ENCODE measurements around the gene CEP68.
"Not testable (repeated sequence)": the region's sequence is repeated elsewhere in the genome, so short reads cannot be mapped to it uniquely, and the experiment has no call there.

CEP68 gene

DNA sequence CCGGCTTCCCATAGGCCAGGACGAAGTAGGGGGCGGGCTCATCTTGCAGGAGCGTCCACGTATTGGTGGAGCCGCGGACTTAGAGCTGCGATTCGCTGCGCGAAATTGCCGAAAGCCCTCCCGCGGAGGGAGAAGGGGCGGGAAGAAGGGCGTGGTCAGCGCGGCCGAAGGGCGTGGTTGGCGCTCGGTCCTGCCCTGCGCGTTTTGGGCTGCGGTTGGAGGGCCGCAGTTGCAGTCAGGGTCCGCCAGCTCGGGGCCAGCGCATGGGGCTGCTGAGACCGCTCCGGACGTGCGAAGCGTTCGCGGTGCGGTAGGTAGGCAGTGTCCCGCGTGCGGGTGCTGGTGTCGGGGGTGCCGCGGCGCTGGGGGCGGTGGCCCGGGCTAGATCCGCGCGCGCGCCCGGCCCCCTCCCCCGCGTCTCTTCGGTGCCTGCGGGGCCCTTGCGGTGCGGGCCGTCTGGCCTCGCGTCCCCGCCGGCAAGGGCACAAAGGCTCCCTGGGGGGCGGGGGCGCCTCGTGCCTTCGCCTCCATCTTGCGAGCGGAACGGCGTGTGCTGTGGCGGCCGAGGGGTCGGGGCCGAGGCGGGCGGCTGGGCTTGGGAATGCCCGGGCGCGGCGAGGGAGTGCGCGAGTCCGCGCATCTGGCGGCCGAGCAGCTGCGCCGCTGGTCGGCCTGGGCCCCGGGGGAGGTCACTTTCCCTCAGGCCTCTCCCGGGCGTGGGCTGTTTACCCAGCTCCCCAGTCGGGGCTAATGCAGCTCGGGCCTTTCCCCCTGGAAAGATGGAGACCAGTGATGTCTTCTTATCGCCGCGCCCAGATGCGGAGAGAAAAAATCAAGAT lies at the start of gene CEP68:
Gene CEP68 (plus strand): TSS at position 202 of the 839 bp plus-strand sequence. CDS start 13,029 bp downstream, outside the sequence.
- peak; percentile 98 for DNase-seq

DNA sequence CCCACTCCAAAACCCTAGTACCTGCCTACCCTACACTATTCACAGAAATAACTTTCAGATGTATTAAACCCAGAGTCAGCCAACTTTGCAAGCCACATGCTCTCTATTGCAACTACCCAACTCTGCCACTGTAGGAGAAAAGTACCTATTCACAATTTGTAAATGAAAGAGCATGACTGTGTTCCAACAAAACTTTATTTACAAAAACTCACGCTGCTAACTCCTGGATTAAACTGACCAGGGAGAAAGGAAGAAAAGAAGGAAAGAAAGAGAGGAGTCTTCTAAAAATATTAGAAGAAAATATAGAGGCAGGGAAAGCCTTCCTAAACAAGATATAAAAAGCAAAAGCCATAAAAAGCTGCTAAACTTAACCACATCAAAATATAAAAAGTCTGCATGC lies 42.4 kb upstream of the CEP68 start:
- no peak for DNase-seq

- DNase-seq = no peak
These were observed 40.5 kb upstream of the CEP68 start for GRCh38 chr2:65015731-65016130.

- no peak for DNase-seq
These were observed 39.4 kb upstream of the CEP68 start for GRCh38 chr2:65016789-65017188.

- no peak for DNase-seq
These were observed 38.9 kb upstream of the CEP68 start for GRCh38 chr2:65017335-65017734.

GRCh38 chr2:65018141-65018582 lies 38.1 kb upstream of the CEP68 start:
- no peak for DNase-seq

- no peak for DNase-seq
These were observed 37.2 kb upstream of the CEP68 start for GRCh38 chr2:65019010-65019409.

GRCh38 chr2:65019675-65020195 lies 36.5 kb upstream of the CEP68 start:
- DNase-seq = no peak

DNA sequence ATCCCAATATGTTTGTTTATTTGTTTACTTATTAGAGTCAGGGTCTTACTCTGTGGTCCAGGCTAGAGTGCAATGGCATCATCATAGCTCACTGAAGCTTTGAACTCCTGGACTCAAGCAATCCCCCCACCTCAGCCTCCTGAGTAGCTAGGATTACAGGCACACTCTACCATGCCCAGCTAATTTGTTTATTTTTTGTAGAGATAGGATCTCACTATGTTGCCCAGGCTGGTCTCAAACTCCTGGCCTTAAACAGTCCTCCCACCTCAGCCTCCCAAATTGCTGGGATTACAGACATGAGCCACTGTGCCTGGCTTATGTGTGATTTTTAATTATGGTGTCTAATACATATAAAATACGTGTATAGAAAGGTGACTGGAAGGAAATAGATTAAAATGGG lies 36.0 kb upstream of the CEP68 start:
- DNase-seq = not testable (repeated sequence)

DNA sequence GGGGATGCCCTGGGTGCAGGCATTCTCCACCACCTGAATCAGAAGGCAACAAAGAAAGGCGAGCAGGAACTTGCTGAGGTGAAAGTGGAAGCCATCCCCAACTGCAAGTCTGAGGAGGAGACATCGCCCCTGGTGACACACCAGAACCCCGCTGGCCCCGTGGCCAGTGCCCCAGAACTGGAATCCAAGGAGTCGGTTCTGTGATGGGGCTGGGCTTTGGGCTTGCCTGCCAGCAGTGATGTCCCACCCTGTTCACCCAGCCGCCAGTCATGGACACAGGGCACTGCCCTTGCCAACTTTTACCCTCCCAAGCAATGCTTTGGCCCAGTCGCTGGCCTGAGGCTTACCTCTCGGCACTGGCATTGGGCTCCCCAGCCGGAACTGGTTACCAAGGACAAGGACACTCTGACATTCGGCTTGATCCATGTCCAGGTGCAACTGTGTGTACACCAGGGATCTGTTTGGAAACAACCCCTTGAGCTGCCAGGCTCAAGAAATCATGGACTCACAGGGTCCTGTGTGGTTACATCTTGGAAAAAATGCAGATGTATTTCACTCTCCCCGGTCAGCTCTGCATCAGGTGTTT lies 35.2 kb upstream of the CEP68 start:
- no peak for DNase-seq

DNA sequence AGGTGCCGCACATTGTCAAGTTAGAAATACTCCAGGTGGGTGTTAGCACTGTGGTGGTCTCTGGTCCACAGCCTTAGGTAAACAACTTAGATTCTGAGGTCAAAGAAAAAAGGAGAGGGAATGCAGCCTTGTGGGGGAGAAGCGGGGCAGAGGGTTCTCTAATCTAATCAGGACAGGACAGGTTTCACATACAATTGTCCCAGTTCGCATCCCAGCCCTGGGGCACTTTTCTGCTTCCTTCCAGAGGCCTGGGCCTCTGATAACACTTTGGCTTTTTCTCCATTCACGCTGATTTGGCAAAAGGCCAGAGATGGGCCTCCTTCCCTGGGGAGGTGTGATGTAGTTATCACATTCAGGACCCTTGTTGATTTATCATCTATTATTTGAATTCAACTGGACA lies 34.5 kb upstream of the CEP68 start:
- no peak for DNase-seq

DNA sequence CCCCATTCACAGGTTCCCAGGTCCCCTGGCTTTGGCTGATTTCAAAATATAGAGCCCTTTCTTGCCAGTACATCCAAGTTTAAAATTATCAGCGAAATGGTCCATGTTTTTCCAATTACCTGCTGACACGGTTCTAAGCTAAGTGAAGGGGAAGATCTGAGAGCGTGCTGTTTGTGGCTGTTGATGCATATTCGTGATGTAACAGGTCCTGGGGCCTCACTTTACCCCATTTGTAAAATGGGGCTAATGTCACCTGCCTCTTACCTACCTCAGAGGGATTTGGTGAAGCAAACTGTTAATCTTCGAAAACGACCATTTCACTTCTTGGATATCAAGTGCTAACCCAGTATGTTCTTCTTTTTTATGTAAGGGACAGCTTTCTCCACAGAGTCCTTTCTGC lies 34.0 kb upstream of the CEP68 start:
- DNase-seq = no peak

DNA sequence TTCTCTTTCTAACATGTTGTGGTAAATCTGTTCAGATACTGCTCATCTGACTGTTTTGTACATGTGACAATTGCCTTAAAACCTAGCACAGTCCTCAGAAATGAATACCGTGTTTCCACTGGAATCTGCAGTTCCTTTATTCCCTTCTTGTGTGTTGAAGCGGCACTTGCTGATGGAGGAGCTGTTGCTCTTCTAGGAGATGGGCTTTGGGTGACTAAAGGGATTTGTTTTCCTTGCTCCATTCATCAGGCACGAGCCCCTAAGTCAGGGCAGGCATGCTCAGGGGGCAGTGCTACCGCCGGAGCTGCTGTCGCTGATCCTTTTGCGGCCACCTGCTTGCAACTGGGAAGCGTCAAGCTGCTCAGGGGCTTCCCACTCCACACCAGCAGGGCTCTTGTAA lies 32.5 kb upstream of the CEP68 start:
- no peak for DNase-seq

- no peak for DNase-seq
These were observed 31.9 kb upstream of the CEP68 start for GRCh38 chr2:65024149-65024829.

- no peak for DNase-seq
These were observed 30.6 kb upstream of the CEP68 start for GRCh38 chr2:65025453-65026123.

- DNase-seq = no peak
These were observed 30.1 kb upstream of the CEP68 start for GRCh38 chr2:65026154-65026553.

GRCh38 chr2:65026704-65027464 lies 29.3 kb upstream of the CEP68 start:
- no peak for DNase-seq

GRCh38 chr2:65027616-65028244 lies 28.5 kb upstream of the CEP68 start:
- DNase-seq = no peak

- no peak for DNase-seq
These were observed 25.5 kb upstream of the CEP68 start for GRCh38 chr2:65030476-65031332.

GRCh38 chr2:65031341-65032018 lies 24.7 kb upstream of the CEP68 start:
- DNase-seq = no peak
